GM21576 (cell line): ENCODE data around the gene DDX52.

Experiments
- ATAC-seq: cut with Tn5 transposase; IDR thresholded peaks from one replicate; pipeline ENCODE4 v1.9.1; 2021; ENCODE audit warnings: mild to moderate bottlenecking, moderate library complexity; ENCODE audit not compliant: unreplicated experiment

The DDX52 gene

GRCh38 chr17:37598145-37598544, 45.1 kb downstream of the DDX52 start:
- no peak for ATAC-seq

DNA sequence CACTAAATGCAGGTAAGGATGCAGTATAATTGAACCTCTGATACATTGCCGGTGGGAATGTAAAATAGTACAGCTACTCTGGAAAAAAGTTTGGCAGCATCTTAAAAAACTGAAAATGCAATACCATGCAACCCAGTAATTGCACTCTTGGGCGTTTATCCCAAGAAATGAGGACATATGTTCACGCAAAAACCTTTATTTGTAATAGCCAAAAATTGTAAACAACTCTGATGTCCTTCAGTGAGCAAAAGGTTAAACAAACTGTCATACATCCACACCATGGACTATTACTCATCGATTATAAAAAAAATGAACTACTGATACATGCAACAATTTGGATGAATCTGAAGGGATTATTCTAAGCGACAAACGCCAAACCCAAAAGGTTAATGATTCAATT, 51.0 kb downstream of the DDX52 start:
- no peak for ATAC-seq

- no peak for ATAC-seq
Measured at GRCh38 chr17:37585066-37585465, 58.2 kb downstream of the DDX52 start.

- no peak for ATAC-seq
Measured at GRCh38 chr17:37576281-37576680, 67.0 kb downstream of the DDX52 start.

DNA sequence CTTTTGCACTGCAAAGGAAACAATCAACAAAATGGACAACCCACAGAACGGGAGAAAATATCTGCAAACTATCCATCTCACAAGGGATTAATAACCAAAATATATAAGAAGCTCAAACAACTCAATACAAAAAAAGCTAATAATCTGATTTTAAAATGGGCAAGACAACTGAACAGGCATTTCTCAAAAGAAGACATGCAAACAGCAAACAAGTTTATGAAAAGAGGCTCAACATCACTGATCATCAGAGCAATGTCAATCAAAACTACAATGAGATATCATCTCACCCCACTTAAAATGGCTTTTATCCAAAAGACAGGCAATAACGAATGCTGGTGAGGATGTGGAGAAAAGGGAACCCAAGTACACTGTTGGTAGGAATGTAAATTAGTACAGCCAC, 68.8 kb downstream of the DDX52 start:
- no peak for ATAC-seq

DNA sequence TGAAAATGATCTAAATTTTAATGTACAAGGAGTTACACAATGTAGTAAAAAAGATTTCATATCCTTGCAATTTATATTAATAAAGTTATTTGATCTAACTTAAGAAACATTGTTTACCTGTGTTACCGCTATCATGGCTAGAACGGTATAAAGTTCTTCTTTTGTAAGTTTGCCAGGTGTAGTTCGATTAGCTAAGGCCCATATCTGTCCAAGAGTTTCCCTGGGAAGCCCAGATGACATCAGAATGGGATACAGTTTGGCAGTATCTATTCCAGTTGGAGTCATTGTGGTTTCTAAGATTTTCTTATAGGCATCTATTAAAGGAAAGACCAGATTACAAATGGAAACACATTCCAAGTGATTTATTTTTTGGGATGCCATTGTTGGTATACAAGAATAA, 71.6 kb downstream of the DDX52 start:
- no peak for ATAC-seq

DNA sequence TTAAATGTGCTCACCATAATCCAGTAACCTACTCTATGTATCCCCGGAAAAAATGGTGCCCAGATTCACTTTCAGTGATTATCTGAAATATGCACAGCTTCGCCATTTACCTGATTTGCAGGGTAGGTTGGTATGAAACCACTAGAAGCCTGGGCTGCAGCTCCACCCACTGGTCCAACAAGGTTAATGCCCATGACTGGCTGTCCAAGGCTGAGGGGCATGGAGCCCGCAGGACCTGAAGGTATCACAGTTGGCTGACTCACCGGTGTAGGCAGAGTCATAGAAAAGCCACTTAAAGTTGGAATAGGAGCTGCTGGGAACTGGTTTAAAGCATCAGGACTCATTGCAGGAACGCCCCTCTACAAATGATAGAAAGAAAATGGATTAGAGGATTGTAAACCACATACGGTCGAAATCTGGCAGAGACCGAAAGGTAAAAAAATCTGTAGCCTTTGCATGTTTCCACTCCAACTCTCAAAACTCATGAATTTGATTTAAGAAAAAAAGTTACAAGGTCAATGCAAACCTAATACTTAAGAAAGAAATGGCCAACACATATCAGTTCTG, 72.6 kb downstream of the DDX52 start:
- ATAC-seq, result no peak

DNA sequence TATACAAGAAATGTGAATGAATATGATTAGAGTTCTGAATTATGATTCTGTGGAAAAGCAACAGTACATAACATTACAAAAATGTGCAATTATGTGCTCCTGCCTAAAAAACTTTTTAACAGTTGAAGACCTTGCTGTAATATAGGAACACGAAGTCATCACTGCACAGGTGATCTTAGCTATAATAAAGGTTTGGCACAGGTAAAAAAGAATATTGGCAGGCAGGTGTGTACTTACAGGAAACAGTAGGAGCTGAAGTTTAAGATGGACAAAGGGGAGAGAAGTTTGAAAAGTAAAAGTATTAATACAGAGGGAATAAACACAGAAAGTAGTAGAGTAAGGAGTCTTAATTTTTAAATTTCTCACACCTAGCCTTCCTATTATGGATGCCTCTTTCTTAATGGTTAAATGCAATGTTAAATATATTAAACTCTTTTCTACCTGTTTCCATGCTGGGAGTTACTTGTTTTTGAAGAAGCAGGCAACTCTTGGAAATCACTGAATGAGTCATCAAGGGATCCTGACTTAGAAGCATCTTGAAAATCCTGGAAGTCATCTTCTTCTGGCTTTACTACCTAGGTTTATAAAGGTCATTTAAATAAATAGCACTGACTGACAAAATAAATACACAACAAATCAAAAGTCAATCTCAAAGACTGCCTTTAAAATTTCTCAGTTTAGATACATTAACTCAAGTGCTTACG, 74.7 kb downstream of the DDX52 start:
- no peak for ATAC-seq

DNA sequence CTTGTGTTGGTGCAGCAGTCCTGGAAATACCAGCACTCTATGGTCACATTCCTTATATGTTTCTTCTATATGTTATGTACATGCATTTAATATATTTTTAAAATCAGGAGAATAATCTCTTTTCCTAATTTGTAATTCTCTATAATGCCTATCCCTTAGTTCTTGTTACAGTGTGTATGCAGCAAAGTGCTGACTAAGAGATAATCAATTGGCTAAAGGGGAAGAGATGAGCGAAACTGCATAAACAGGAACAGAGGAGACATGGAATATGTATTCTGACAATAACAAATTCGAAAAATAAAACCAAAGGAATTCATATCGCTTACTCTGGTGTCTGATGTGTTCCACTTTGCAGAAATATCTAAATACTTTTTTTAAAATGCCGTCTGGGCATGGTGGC, 75.7 kb downstream of the DDX52 start:
- no peak for ATAC-seq

DNA sequence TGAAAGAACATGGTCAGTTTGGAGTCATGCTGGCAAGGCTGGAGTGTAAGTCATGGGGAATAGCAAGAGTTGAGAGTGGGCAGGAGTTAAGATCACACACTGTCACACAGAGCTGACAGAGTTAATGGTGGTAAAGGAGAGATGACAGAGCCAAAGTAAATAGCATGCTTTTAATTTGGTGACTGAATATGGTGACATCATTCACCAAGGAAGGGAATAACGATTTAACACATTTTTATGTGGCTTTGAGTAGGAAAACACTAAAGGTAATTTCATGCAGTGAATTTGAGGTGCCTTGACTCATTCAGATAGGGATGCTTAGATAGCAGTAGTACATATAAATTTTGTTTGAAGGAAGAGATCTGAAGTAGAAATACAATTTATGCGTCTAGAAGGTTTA, 76.1 kb downstream of the DDX52 start:
- no peak for ATAC-seq

DNA sequence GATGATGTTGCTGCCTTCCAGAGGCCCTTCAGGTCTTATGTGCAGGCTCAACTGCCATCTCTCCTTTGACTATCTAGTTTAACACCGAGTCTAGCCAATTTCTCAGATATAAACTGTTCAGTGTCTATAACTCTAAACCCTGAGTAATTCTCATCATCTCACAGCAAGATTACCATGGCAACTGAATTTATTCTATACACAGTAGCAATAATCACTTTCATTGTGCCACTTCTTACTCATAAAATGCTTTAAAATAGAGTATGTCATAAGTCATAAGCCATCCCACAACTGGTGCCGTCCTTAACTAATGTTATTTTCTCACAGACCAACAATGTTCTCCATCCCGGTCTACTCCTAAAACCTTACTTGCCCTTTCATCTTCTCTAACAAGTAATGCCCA, 79.0 kb downstream of the DDX52 start:
- no peak for ATAC-seq

- no peak for ATAC-seq
Measured at GRCh38 chr17:37562016-37562745, 81.1 kb downstream of the DDX52 start.
